Upper lobe of right lung (tissue), 1 donor: ENCODE data around the gene PTGES2. TPM values are rescaled to one million over a fixed set of nuclear protein-coding genes. Genes with fewer than 3 reads are reported as not detected.
A peak's percentile ranks its signal among the peaks of the same experiment; 100 is the strongest.
"Not testable (repeated sequence)": the region's sequence is repeated elsewhere in the genome, so short reads cannot be mapped to it uniquely, and the experiment has no call there.

ENCODE experiments used
- ATAC-seq: fragments of 200-7000 bp; cut with Tn5 transposase; one replicate; pipeline ENCODE4 v1.9.1; 2020; ENCODE audit warnings: mild to moderate bottlenecking, moderate library complexity
- DNase-seq: peaks from one replicate; pipeline ENCODE4 v3.0.0-alpha.2; 2020
- H3K27ac ChIP-seq: fragments of 200-600 bp; one replicate; pipeline ENCODE4 v1.8.0; 2022
- H3K27me3 ChIP-seq: fragments of 200-600 bp; one replicate; pipeline ENCODE4 v1.8.0; 2022; ENCODE audit warnings: mild to moderate bottlenecking
- H3K36me3 ChIP-seq: fragments of 200-600 bp; one replicate; pipeline ENCODE4 v1.8.0; 2022
- H3K4me1 ChIP-seq: fragments of 200-600 bp; one replicate; pipeline ENCODE4 v1.8.0; 2022
- H3K4me3 ChIP-seq: fragments of 200-600 bp; one replicate; pipeline ENCODE4 v1.8.0; 2022; ENCODE audit warnings: mild to moderate bottlenecking
- H3K9me3 ChIP-seq: fragments of 200-600 bp; one replicate; pipeline ENCODE4 v1.8.0; 2022
- CTCF ChIP-seq: fragments of 200-600 bp; IDR thresholded peaks from one replicate; pipeline ENCODE4 v1.8.0; 2022; ENCODE audit warnings: antibody characterized with exemption
- intact Hi-C: fragments of 100-400 bp; cut with DNase I; formaldehyde crosslinking; loops from one replicate; pipeline ENCODE4 v1.11.0; 2022
- total RNA-seq: library from RNA; stranded (reverse); fragmentation: NEBNext Ultra II Directional; extraction: Animal tissue kit (Norgen Biotek cat#: 25700); gene quantifications from one replicate; pipeline ENCODE4 v1.2.1, GENCODE V29; 2021
- donor health status: DM: no; HTN: yes; CAD: no; lungs with severe emphysema.

PTGES2 gene
- total RNA-seq, 1 donor from 2014 or later, result 35.1 TPM

GRCh38 chr9:128078504-128079434, 48.8 kb downstream of the PTGES2 start:
- DNase-seq (no peak), ATAC-seq (peak; percentile 84)
- Histone ChIP-seq H3K4me1 (peaks cover 52% of the 10 kb centered on the region), H3K4me3 (no peak overlapping the region), H3K27ac (peak overlapping the region; percentile 73), H3K9me3 (no peaks in the 10 kb centered on the region), H3K27me3 (no peaks in the 10 kb centered on the region), H3K36me3 (peaks cover 5% of the 10 kb centered on the region)
- intact Hi-C loops, result no loop called here
- TF ChIP-seq CTCF, result no peak

- peaks cover 5% of the 10 kb centered on the region for H3K36me3 ChIP-seq
- no peaks in the 10 kb centered on the region for H3K27me3 ChIP-seq
- no peak for TF ChIP-seq CTCF
- peak overlapping the region; percentile 73 for H3K27ac ChIP-seq
- H3K9me3 ChIP-seq, result no peaks in the 10 kb centered on the region
- intact Hi-C loops, result no loop called here
- DNase-seq, result no peak
- peaks cover 60% of the 10 kb centered on the region for H3K4me1 ChIP-seq
- ATAC-seq, result peak; percentile 5
- no peak overlapping the region for H3K4me3 ChIP-seq
These were observed 49.6 kb downstream of the PTGES2 start for GRCh38 chr9:128077847-128078503.

GRCh38 chr9:128073253-128073886, 54.2 kb downstream of the PTGES2 start:
- H3K27ac ChIP-seq, result peak overlapping the region; percentile 79
- H3K27me3 ChIP-seq, result no peaks in the 10 kb centered on the region
- ATAC-seq, result no peak
- no peak for TF ChIP-seq CTCF
- no peaks in the 10 kb centered on the region for H3K36me3 ChIP-seq
- peaks cover 53% of the 10 kb centered on the region for H3K4me1 ChIP-seq
- DNase-seq, result no peak
- no peaks in the 10 kb centered on the region for H3K9me3 ChIP-seq
- H3K4me3 ChIP-seq, result no peak overlapping the region
- intact Hi-C loops, result no loop called here

- H3K36me3 ChIP-seq, result no peaks in the 10 kb centered on the region
- no peak for ATAC-seq
- intact Hi-C loops, result no loop called here
- H3K9me3 ChIP-seq, result no peaks in the 10 kb centered on the region
- no peak for TF ChIP-seq CTCF
- peak overlapping the region; percentile 18 for H3K4me3 ChIP-seq
- peak overlapping the region; percentile 79 for H3K27ac ChIP-seq
- peak; percentile 74 for DNase-seq
- no peaks in the 10 kb centered on the region for H3K27me3 ChIP-seq
- H3K4me1 ChIP-seq, result peaks cover 44% of the 10 kb centered on the region
These were observed 55.1 kb downstream of the PTGES2 start for GRCh38 chr9:128072144-128073021.

- DNase-seq, intact Hi-C loops, H3K36me3 ChIP-seq, H3K9me3 ChIP-seq, H3K27me3 ChIP-seq, ATAC-seq: not testable (repeated sequence)
- H3K4me1 ChIP-seq, result peaks cover 48% of the 10 kb centered on the region
- peak overlapping the region; percentile 18 for H3K4me3 ChIP-seq
- H3K27ac ChIP-seq, result peak overlapping the region; percentile 79
These were observed 56.1 kb downstream of the PTGES2 start for GRCh38 chr9:128071475-128071874.
